ENCODE data around the gene GMEB2. TPM values are rescaled to one million over a fixed set of nuclear protein-coding genes. Genes with fewer than 3 reads are reported as not detected.
A peak's percentile ranks its signal among the peaks of the same experiment; 100 is the strongest.
"Not testable (repeated sequence)": the region's sequence is repeated elsewhere in the genome, so short reads cannot be mapped to it uniquely, and the experiment has no call there.

The GMEB2 gene
- total RNA-seq, 1 experiment from 2014 or later = 10.4 TPM

DNA sequence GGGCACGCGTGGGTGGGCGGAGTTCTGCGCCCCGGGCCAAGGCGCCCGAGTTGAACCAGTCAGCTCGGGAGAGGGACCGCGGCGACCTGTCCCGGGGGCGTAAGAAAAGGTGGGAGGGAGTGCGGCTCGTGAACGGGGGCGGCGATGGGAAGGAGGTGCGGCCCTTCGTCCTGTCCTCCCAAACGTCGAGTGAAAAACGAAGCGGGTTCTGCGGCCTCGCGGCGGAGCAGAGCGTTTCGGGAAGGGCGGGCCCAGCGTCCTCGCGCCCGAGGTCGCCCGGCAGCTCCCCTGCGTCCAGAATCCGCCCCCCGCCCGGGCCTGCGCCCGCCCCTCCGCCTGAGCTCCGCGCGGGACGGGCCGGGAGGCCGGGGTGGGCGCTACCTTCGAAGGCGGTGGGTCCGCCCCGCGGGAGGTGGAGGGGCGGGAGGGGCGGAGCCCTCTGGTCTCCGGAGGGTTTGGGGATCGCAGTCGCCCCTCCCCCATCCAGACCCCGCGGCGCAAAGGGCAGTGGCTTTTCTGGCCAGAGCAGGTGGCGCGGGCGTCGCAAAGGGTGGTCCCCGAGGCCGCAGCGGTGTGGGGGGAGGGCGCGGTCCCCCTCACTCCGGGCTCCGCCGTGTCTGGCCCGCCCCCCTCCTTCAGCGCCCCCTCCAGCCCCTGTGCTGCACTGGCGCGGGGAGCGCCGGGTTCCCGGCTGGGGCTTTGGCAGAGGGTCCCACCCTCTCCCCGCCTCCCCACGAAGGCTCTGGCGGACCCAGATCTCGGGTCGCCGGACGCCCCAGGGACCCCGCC, 25.5 kb upstream of the GMEB2 start:
- H3K4me3 ChIP-seq = peak overlapping the region; percentile 29
- H3K9me3 ChIP-seq (replicated peaks) = no peaks in the 10 kb centered on the region
- no peaks in the 10 kb centered on the region for H3K36me3 ChIP-seq
- peaks cover 17% of the 10 kb centered on the region for H3K4me1 ChIP-seq (replicated peaks)
- DNase-seq (ENCODE audit: low read depth in 1 of 2, low spot score in 2 of 2) = no peak
- H3K27me3 ChIP-seq (replicated peaks) = peaks cover 35% of the 10 kb centered on the region
- no peak overlapping the region for H3K27ac ChIP-seq

GRCh38 chr20:63651942-63652191, 25.0 kb upstream of the GMEB2 start:
- no peak overlapping the region for H3K4me3 ChIP-seq
- H3K9me3 ChIP-seq (replicated peaks) = no peaks in the 10 kb centered on the region
- H3K4me1 ChIP-seq (replicated peaks) = peaks cover 17% of the 10 kb centered on the region
- no peak overlapping the region for H3K27ac ChIP-seq
- no peaks in the 10 kb centered on the region for H3K36me3 ChIP-seq
- peaks cover 35% of the 10 kb centered on the region for H3K27me3 ChIP-seq (replicated peaks)
- no peak for DNase-seq (ENCODE audit: low read depth in 1 of 2, low spot score in 2 of 2)

DNA sequence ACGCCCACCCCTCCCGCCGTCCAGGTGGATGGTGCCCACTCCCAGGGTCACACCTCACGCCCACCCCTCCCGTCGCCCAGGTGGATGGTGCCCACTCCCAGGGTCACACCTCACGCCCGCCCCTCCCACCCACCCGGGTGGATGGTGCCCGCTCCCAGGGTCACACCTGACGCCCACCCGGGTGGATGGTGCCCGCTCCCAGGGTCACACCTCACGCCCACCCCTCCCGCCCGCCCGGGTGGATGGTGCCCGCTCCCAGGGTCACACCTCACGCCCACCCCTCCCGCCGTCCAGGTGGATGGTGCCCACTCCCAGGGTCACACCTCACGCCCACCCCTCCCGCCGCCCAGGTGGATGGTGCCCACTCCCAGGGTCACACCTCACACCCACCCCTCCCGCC, 23.6 kb upstream of the GMEB2 start:
- not testable (repeated sequence) for DNase-seq (ENCODE audit: low read depth in 1 of 2, low spot score in 2 of 2)
- H3K4me1 ChIP-seq (replicated peaks) = peaks cover 17% of the 10 kb centered on the region

GRCh38 chr20:63648895-63649589, 22.1 kb upstream of the GMEB2 start:
- no peak overlapping the region for H3K4me3 ChIP-seq
- H3K9me3 ChIP-seq (replicated peaks) = no peaks in the 10 kb centered on the region
- peaks cover 27% of the 10 kb centered on the region for H3K27me3 ChIP-seq (replicated peaks)
- DNase-seq (ENCODE audit: low read depth in 1 of 2, low spot score in 2 of 2) = no peak
- no peak overlapping the region for H3K27ac ChIP-seq
- peaks cover 17% of the 10 kb centered on the region for H3K4me1 ChIP-seq (replicated peaks)
- H3K36me3 ChIP-seq = no peaks in the 10 kb centered on the region

More for the DNA sequence above, 23.6 kb upstream of the GMEB2 start:
- H3K36me3 ChIP-seq; H3K9me3 ChIP-seq (replicated peaks); H3K27ac ChIP-seq; H3K4me3 ChIP-seq: not testable (repeated sequence)
- peaks cover 35% of the 10 kb centered on the region for H3K27me3 ChIP-seq (replicated peaks)

DNA sequence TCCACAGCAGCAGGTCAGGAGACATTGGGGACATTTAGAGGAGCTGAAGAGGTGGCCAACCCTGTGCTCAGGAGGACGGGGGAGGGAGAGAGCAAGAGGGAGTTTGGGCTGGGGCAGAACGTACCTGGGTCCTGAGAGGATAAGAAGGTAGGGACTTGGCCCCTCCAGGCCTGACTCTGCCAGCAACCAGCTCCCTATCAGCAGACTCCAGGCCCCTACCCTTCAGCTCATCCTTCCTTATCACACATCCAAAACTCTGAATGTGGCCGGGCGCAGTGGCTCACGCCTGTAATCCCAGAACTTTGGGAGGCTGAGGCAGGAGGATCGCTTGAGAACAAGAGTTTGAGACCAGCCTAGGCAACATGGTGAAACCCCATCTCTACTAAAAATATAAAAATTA, 21.3 kb upstream of the GMEB2 start:
- no peak overlapping the region for H3K27ac ChIP-seq
- H3K4me1 ChIP-seq (replicated peaks) = peaks cover 12% of the 10 kb centered on the region
- H3K4me3 ChIP-seq = no peak overlapping the region
- H3K36me3 ChIP-seq = no peaks in the 10 kb centered on the region
- no peaks in the 10 kb centered on the region for H3K9me3 ChIP-seq (replicated peaks)
- peaks cover 23% of the 10 kb centered on the region for H3K27me3 ChIP-seq (replicated peaks)
- DNase-seq (ENCODE audit: low read depth in 1 of 2, low spot score in 2 of 2) = no peak

DNA sequence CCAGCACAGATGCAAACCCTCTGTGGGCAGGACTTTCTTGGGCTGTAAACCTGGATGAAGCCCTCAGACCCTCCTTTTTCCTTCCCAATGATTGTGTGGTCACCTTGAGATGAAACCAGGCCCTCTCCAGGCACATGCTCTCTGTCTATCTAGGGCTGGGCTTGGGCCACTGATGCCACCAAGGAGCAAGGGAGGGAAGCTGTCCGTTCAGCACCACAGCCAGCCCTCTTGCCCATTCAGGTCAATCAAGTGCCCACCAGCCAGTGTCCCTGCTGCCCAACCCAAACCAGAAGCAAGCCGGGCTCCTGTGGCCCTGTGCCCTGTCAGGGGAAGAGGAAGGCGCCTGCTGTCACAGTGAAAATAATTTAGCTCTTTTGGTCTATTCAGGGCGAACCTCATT, 18.3 kb upstream of the GMEB2 start:
- H3K4me1 ChIP-seq (replicated peaks) = peaks cover 11% of the 10 kb centered on the region

DNA sequence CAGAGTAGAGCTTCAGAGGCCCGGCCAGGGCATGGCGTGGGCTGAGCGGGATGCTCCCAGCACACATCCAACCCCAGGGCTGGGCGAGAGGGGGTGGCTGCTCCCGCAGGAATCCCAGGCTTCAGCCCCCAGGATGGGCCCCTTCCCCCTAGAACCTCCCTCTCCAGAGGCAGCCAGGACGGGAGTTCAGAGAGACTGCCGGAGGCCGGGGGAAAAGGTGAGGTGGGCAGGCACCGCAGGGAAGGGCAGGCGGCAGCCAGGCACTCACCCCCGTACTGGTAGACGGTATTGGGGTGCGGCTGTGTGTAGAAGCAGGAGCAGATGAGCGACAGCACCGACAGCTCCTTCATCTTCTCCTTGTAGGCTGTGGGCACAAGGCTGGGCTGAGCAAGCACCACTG, 17.0 kb upstream of the GMEB2 start:
- H3K27me3 ChIP-seq (replicated peaks) = peaks cover 12% of the 10 kb centered on the region
- no peak overlapping the region for H3K27ac ChIP-seq
- DNase-seq (ENCODE audit: low read depth in 1 of 2, low spot score in 2 of 2) = no peak
- H3K9me3 ChIP-seq (replicated peaks) = no peaks in the 10 kb centered on the region
- no peaks in the 10 kb centered on the region for H3K36me3 ChIP-seq
- peaks cover 11% of the 10 kb centered on the region for H3K4me1 ChIP-seq (replicated peaks)
- H3K4me3 ChIP-seq = no peak overlapping the region

More for the DNA sequence above, 18.3 kb upstream of the GMEB2 start:
- Histone ChIP-seq H3K27ac (no peak overlapping the region), H3K9me3 (replicated peaks) (no peaks in the 10 kb centered on the region), H3K27me3 (replicated peaks) (peaks cover 12% of the 10 kb centered on the region), H3K4me3 (no peak overlapping the region), H3K36me3 (no peaks in the 10 kb centered on the region)
- no peak for DNase-seq (ENCODE audit: low read depth in 1 of 2, low spot score in 2 of 2)

- Histone ChIP-seq H3K4me1 (replicated peaks) (peaks cover 11% of the 10 kb centered on the region), H3K27ac (no peak overlapping the region), H3K9me3 (replicated peaks) (no peaks in the 10 kb centered on the region), H3K4me3 (no peak overlapping the region), H3K27me3 (replicated peaks) (peaks cover 12% of the 10 kb centered on the region), H3K36me3 (no peaks in the 10 kb centered on the region)
- no peak for DNase-seq (ENCODE audit: low read depth in 1 of 2, low spot score in 2 of 2)
Observed at GRCh38 chr20:63643499-63643898, 16.6 kb upstream of the GMEB2 start.

- H3K9me3 ChIP-seq (replicated peaks) = no peaks in the 10 kb centered on the region
- H3K4me3 ChIP-seq = peak overlapping the region; percentile 35
- H3K27ac ChIP-seq = no peak overlapping the region
- no peak for DNase-seq (ENCODE audit: low read depth in 1 of 2, low spot score in 2 of 2)
- H3K4me1 ChIP-seq (replicated peaks) = peaks cover 11% of the 10 kb centered on the region
- H3K27me3 ChIP-seq (replicated peaks) = peaks cover 12% of the 10 kb centered on the region
- H3K36me3 ChIP-seq = no peaks in the 10 kb centered on the region
Observed at GRCh38 chr20:63642527-63643247, 15.8 kb upstream of the GMEB2 start.

DNA sequence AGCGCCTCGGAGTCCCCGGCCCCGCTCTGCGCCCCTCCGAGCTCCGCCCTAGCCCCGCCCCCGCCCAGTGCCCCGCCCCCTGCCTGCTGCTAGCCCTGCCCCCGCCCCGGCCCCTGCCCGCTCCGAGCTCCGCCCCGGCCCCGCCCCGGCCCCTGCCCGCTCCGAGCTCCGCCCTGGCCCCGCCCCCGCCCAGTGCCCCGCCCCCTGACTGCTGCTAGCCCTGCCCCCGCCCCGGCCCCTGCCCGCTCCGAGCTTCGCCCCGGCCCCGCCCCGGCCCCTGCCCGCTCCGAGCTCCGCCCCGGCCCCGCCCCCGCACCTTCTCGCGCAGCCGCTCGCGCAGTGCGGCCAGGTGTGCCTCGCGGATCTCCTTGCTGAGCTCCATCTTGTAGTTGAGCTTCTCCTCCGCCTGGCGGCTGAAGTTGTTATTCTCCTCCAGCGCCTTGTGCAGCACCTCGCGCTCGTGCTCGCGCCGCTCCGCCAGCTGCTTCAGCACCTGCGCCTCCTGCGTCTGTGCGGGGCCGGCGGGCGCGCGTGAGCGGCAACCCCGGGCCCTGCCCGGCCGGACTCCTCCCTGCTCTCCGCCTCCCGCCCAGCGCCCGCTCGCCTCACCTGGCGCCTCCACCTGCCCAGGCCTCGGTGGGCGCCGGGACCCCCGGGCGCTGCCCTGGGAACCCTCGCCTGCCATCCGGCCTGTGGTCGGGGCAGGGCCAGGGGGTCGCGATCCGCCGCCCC, 15.1 kb upstream of the GMEB2 start:
- peaks cover 11% of the 10 kb centered on the region for H3K4me1 ChIP-seq (replicated peaks)
- H3K36me3 ChIP-seq = no peaks in the 10 kb centered on the region
- DNase-seq (ENCODE audit: low read depth in 1 of 2, low spot score in 2 of 2) = peak in 1 of 2 experiments; percentile 78
- no peak overlapping the region for H3K27ac ChIP-seq
- H3K9me3 ChIP-seq (replicated peaks) = no peaks in the 10 kb centered on the region
- peak overlapping the region; percentile 35 for H3K4me3 ChIP-seq
- peaks cover 12% of the 10 kb centered on the region for H3K27me3 ChIP-seq (replicated peaks)

DNA sequence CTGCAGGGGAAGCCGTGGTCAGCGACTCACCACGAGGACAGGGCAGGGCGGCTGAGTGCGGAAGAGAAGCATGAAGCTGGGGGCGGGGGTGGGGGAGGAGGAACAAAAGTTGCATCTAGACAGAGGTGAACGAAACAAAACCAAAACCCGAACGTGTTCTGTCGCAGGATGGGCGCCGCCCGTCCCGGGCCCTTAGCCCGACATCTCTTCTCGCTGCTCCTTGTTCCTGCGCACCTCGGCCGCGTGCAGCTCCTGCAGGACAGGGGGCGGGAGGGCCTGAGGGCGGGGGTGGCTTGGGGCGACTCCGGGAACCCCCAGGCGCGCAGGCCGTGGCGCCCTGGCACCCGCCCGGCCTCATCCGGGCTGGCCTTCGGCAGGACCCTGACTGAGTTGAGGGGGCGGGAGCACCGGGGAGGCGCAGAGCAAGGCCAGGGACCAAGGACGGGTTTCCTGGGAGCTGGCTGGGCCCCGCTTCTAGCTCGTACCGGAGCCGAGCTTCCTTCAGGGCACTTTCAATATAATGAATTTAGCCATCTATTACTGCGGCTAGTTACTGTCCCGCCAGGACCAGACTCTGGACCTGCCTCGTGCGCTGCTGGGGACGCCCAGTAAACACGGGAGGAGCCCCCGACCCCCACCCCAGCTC, 14.4 kb upstream of the GMEB2 start:
- DNase-seq (ENCODE audit: low read depth in 1 of 2, low spot score in 2 of 2) = no peak
- Histone ChIP-seq H3K27ac (no peak overlapping the region), H3K9me3 (replicated peaks) (no peaks in the 10 kb centered on the region), H3K27me3 (replicated peaks) (peaks cover 12% of the 10 kb centered on the region), H3K4me1 (replicated peaks) (peaks cover 11% of the 10 kb centered on the region), H3K4me3 (no peak overlapping the region), H3K36me3 (no peaks in the 10 kb centered on the region)

DNA sequence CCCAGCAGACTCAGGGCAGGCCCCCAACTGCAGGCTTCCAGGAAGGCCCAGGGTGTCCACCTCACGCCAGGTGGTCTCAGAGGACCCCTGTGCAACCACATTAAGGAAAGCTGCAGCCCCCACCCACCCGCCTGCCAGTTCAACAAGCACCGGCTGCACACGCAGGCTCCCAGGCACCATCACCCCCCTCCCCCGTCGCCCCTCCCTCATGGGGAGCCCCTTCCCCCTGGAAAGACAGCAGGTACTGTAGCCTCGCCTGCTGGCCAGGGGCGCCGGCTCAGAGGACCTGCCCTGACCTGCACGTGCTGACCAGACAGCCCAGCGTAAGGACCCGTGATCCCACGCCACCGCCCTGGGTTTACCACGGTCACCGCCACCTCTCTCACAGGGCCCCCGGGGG, 13.8 kb upstream of the GMEB2 start:
- not testable (repeated sequence) for DNase-seq (ENCODE audit: low read depth in 1 of 2, low spot score in 2 of 2); H3K9me3 ChIP-seq (replicated peaks); H3K27ac ChIP-seq; H3K36me3 ChIP-seq; H3K4me3 ChIP-seq
- Histone ChIP-seq H3K27me3 (replicated peaks) (peaks cover 12% of the 10 kb centered on the region), H3K4me1 (replicated peaks) (peaks cover 11% of the 10 kb centered on the region)

GRCh38 chr20:63640086-63640485, 13.2 kb upstream of the GMEB2 start:
- no peak overlapping the region for H3K27ac ChIP-seq
- peaks cover 12% of the 10 kb centered on the region for H3K27me3 ChIP-seq (replicated peaks)
- H3K4me3 ChIP-seq = no peak overlapping the region
- DNase-seq (ENCODE audit: low read depth in 1 of 2, low spot score in 2 of 2) = no peak
- peaks cover 11% of the 10 kb centered on the region for H3K4me1 ChIP-seq (replicated peaks)
- no peaks in the 10 kb centered on the region for H3K9me3 ChIP-seq (replicated peaks)
- no peaks in the 10 kb centered on the region for H3K36me3 ChIP-seq
